HUES64 (cell line): ENCODE results near the gene HSD11B2.

Experiments used
- H3K27ac ChIP-seq: 2 replicates; pipeline ENCODE4 v1.7.0; 2013; ENCODE audit warnings: low read depth, low read length, inconsistent platforms
- H3K27me3 ChIP-seq: 2 replicates; pipeline ENCODE4 v1.6.1; 2013; ENCODE audit warnings: mild to moderate bottlenecking, low read length; ENCODE audit not compliant: insufficient read depth
- H3K36me3 ChIP-seq: 2 replicates; pipeline ENCODE4 v1.6.1; 2013; ENCODE audit warnings: mild to moderate bottlenecking, low read length; ENCODE audit not compliant: insufficient read depth
- H3K4me1 ChIP-seq: 2 replicates; pipeline ENCODE4 v1.6.1; 2013; ENCODE audit warnings: mild to moderate bottlenecking, low read length, moderate library complexity; ENCODE audit not compliant: insufficient read depth
- H3K4me3 ChIP-seq: 2 replicates; pipeline ENCODE4 v1.5.1; 2013; ENCODE audit warnings: mild to moderate bottlenecking, low read length, moderate library complexity
- H3K9ac ChIP-seq: 2 replicates; pipeline ENCODE4 v1.6.1; 2013; ENCODE audit warnings: mild to moderate bottlenecking, low read depth, low read length
- H3K9me3 ChIP-seq: 2 replicates; pipeline ENCODE4 v1.6.1; 2013; ENCODE audit warnings: low read depth, low read length; ENCODE audit not compliant: insufficient read depth
- WGBS: fragments of 150-250, 120-280 bp; methylation state at CpG from one replicate; pipeline ENCODE4 v1.1.7; 2013; ENCODE audit warnings: missing lambda C conversion rate; 5-methylcytosine and 5-hydroxymethylcytosine counted together

HSD11B2 gene

DNA sequence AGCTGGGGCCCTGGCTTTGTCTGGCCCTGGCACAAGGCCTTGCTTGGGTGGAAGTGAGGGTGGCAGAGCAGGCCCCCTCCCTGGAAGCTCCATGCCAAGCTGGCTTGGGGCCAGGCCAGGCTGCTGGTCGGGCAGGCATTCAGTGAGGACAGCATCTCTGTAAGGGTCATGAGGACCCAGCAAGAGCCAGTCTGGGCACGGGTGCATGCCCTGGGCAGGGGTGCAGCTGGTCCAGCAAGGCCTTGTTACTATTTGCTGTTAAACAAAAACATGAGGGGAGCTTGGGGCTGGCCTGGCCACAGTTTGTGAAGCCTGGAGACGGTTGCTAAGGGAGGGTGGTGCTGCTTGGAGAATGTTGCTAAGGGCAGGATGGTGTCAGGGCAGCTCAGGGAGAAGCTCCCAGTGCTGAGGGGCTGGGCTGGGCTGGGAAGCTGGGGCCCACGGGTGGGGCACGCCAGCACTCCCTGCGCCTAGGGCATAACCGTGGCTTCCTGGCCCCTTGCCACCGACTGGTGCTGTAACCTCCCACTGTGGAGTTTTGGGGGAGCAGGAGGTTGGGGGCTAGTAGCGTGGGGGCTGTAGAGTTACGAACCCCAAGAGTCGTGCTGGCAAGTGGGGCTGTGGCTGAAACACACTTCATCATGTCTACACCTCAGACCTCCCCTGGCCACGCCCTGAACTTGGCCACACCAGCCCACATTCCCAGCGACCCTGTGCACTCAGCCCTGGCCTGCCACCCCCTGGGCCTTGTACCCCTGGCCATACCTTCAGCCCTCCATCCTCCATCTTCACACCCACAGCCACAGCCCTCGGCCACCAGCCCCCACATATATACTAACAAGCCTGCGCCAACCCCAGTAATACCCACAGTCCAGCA, 39.3 kb upstream of the HSD11B2 start:
- Histone ChIP-seq H3K27me3 (peaks cover 47% of the 10 kb centered on the region), H3K4me1 (peaks cover 16% of the 10 kb centered on the region)

DNA sequence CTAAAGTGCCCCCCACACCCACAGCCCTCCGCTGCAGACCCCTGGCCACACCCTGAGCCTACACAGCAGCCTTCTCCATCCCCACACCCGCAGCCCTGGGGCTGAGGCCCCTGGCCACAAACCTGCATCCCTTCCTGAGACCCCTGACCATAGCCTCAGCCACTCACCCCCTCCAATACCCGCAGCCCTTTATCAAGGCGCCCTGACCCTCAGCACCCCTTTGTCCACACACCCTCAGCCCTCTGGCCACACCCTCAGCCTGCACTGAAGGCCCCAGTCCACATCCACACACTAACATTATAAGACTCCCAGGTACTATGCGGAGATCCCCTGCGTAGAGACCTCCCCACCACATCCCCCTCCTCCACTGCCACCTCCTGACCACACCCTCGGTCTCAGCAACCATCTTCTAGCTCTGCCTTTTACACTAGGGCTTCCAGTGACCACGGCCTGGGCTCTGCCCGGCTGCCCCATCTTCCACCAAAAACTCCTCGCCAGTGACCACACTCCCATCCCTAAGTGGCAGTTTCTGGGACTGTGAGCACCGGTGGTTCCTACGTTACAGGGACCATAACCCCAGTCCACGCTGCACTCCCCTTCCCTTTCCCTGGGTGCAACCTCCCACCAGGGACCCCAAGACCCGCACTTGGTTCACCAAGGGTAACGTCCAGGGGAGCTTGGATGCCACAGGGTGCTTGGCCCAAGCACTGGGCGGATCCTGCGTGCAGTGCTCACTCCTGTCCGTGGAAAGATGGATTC, 38.4 kb upstream of the HSD11B2 start:
- Histone ChIP-seq H3K9me3 (no peaks in the 10 kb centered on the region), H3K9ac (no peak overlapping the region), H3K36me3 (no peaks in the 10 kb centered on the region), H3K27me3 (peaks cover 47% of the 10 kb centered on the region), H3K4me1 (peaks cover 20% of the 10 kb centered on the region), H3K27ac (no peak overlapping the region), H3K4me3 (no peak overlapping the region)
- WGBS = 83% methylated on average over 18 of the region's 18 CpGs

More for the DNA sequence above, 39.3 kb upstream of the HSD11B2 start:
- Histone ChIP-seq H3K4me3 (no peak overlapping the region), H3K9me3 (no peaks in the 10 kb centered on the region), H3K27ac (no peak overlapping the region), H3K9ac (no peak overlapping the region), H3K36me3 (no peaks in the 10 kb centered on the region)
- 91% methylated on average over 15 of the region's 15 CpGs for WGBS

DNA sequence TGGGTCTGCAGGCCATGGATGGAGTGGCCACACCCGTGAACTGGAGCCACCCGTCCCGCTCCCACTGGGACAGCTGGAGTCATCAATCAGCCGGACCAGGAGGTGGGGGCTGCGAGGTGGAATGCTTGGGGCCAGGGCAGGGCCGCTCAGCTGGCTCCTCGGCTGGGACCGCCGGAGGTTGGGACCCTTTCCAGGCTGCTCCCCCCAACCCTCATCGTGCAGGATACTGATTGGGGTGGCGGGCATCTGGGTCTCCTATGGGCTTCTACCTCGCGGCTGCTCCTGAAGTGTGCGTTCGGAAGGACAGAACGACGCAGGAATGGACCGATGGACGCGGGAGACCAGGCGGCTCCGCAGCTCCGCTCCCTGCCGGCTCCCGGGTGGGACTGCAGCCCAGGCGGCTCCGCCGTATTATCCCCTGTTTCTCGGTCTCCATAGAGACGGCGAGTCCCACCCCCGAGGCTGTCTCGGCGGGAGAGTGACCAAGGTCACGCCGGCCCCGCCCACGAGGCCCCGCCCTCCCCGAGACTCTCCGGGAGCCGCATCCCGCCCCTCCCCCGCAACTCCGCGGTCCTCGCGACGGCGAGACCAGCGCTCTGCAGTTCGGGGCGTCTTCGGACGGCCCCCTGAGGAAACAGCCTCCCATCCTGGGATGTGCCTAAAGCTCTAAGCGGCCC, 37.7 kb upstream of the HSD11B2 start, which contains the start of gene TPPP3:
TPPP3 (minus strand) TSS at position 388 of the 677 bp plus-strand sequence. CDS start 2,387 bp downstream, outside the sequence.
- Histone ChIP-seq H3K4me1 (peaks cover 18% of the 10 kb centered on the region), H3K27me3 (peaks cover 48% of the 10 kb centered on the region), H3K9ac (no peak within 1 kb of the TSS), H3K9me3 (no peaks in the 10 kb centered on the region), H3K27ac (no peak within 1 kb of the TSS), H3K4me3 (peak within 1 kb of the TSS; percentile 41), H3K36me3 (no peaks in the 10 kb centered on the region)
- 5% methylated on average over 56 of the region's 56 CpGs for WGBS

DNA sequence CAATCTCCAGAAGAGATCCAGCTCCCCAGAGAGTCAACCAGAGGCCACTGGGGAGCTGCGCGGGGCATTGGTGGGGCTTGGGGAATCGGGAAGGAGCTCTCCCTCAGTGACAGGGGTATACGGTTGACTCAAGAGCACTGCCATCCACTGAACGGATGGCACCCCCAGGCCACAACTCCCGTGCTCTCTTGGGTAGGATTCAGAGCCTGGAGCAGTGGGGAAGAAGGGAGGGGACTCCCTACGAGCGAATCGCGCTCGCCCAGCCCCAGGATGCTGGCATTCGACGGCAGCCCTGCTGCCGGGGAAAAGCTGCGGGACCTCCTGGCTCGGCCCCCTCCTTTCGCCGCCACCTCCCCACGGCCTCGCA, 37.1 kb upstream of the HSD11B2 start:
- WGBS = 6% methylated on average over 20 of the region's 20 CpGs
- Histone ChIP-seq H3K27ac (no peak overlapping the region), H3K36me3 (no peaks in the 10 kb centered on the region), H3K9ac (no peak overlapping the region), H3K9me3 (no peaks in the 10 kb centered on the region), H3K27me3 (peaks cover 53% of the 10 kb centered on the region), H3K4me1 (peaks cover 18% of the 10 kb centered on the region), H3K4me3 (peak overlapping the region; percentile 41)

DNA sequence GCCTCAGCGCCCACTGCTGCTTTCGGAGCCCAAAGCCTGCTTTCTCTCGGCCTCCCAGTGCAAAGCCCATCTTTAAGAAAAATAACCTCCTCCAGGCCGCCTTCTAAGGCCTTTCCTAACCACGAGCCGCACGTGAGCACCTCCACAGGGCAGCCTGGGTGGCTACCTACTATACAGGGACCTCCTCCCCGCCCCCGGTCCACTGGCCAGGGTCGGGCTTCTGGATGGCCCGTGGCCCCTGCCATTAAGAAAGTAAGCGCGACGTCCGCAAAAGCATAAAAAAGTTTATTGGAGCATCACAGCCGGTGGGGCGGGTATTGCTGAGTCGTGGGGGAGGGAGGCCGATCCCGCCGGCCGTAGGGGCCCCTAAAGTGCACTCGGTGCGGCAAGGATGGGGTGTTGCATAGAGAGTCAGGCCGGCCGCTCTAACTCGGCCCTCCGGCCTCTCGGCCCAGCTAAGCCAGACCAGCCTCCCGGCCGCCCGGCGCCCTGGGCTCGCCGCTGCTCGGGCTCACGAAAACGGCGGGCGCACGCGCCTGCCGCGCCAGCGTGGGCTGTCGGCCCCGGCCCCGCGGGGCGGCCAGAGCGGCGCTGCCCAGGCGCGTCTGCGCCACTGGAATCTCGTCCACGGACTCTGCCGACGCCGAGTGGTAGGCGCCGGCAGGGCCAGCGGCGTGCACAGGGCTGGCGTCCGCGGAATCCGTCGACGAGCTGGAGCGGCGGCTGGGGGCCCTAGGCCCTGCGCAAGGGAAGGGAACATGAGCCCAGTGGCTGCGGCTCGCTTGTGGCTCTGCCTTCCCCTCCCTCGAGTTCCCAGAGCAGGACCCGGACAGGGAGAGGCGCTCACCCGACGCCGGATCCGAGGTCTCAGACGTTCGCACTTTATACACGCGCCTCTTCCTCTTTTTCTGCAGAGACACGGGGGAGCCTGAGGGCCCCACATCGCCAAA, 36.5 kb upstream of the HSD11B2 start:
- WGBS = 7% methylated on average over 88 of the region's 88 CpGs
- Histone ChIP-seq H3K9ac (peak overlapping the region; percentile 30), H3K4me1 (peaks cover 18% of the 10 kb centered on the region), H3K27ac (no peak overlapping the region), H3K36me3 (no peaks in the 10 kb centered on the region), H3K4me3 (peak overlapping the region; percentile 41), H3K27me3 (peaks cover 58% of the 10 kb centered on the region), H3K9me3 (no peaks in the 10 kb centered on the region)

DNA sequence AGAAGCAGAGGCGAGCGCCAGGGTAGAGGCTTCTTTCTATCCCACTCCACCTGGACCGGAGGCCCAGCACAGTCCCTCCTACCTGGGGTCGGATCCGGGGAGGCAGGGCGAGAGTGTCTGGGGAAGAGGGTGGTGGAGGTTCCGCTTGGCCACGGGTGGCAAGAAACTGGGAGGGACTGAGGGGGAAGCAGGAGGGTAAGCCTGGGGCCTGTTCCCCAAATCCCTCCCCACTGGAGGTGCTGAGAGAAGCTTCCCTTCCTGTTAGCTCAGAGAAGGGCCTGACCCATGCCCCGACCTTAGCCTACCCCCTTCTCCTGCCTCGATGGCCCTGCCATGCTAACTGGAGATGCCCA, 35.8 kb upstream of the HSD11B2 start:
- Histone ChIP-seq H3K27ac (no peak overlapping the region), H3K4me1 (peaks cover 18% of the 10 kb centered on the region), H3K36me3 (no peaks in the 10 kb centered on the region), H3K4me3 (no peak overlapping the region), H3K9ac (no peak overlapping the region), H3K27me3 (peaks cover 58% of the 10 kb centered on the region), H3K9me3 (no peaks in the 10 kb centered on the region)
- WGBS = 83% methylated on average over 8 of the region's 10 CpGs

DNA sequence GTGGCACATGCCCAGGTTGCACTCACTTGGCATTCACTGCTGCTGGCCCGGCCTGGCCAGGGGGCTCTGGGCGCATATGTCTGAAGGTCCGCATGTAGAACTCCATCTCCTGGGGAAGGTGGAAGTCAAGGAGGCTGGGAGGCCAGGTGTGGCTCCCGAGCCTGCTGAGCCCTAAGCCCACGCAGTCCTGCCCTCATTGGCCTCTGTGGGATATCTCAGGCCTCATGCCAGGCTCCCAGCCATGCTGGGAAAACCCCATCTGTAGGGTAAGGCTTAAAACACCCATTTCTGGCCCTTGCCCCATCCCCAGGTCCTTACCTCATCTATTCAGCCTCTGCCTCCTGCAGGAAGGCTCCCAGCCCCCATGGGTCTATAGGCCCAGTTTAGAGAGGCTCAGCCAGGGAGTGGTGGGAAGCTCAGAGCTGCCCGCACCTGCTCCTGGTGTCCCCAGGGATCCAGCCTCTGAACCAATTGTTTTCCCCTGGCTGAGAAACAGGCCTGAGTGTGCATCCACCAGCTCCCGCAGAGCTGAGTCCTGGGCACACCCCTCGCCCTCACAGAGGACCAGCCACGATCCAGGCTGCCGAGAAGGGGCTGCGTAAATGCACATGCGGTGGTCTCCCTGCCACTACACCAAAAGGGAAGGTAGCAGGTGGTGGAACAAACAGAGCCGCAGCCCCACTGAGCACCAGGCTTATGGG, 35.3 kb upstream of the HSD11B2 start:
- Histone ChIP-seq H3K9ac (no peak overlapping the region), H3K36me3 (no peaks in the 10 kb centered on the region), H3K4me1 (peaks cover 18% of the 10 kb centered on the region), H3K9me3 (no peaks in the 10 kb centered on the region), H3K27ac (no peak overlapping the region), H3K4me3 (peak overlapping the region; percentile 38), H3K27me3 (peaks cover 58% of the 10 kb centered on the region)
- 62% methylated on average over 13 of the region's 13 CpGs for WGBS

DNA sequence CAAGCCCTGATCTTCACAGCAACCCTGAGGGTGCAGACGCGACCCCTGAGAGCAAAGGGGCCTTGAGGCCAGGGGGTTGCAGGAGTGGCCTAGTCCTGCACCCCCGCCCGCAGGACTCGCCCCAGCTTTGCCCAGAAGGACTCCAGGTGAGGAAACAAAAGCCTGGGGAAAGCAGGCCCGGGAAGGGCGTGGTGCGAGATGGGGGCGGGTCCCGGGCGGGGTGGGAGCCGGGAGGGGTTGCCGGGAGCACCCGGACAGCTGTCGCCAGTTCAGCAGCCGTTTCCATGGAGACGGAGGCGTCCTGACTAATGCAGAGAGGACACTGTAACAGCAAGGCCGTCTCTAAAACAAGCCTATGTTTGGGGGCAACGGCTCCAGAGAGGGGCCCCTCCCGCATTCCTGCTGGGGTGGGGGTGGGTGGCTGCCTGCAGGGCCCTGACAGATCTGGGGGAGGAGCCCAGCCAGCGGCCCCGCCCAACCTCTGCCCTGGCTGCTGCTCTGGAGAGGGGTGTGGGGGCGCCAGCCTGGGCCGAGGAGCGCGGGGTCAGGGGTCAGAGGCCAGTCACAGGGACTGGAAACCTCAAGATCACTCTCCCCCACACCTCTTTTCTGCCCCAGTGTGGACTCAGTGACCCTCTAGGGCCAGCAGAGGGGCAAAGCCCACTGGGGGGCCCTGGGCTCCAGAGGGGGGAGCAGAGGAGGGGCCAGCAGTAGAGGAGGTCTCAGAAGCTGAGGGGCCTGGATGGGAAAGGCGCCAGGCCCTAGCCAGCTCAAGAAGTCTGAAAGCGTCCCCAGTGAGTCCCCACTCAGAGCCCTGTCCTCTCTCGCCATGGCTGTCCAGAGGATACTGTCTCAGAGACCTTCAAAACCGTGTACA, 34.5 kb upstream of the HSD11B2 start:
- H3K9ac ChIP-seq = no peak overlapping the region
- H3K27me3 ChIP-seq = peaks cover 57% of the 10 kb centered on the region
- no peaks in the 10 kb centered on the region for H3K9me3 ChIP-seq
- H3K4me3 ChIP-seq = peak overlapping the region; percentile 38
- H3K27ac ChIP-seq = no peak overlapping the region; the same call in 1 of the 2 replicates
- 16% methylated on average over 31 of the region's 31 CpGs for WGBS
- no peaks in the 10 kb centered on the region for H3K36me3 ChIP-seq
- peaks cover 18% of the 10 kb centered on the region for H3K4me1 ChIP-seq

DNA sequence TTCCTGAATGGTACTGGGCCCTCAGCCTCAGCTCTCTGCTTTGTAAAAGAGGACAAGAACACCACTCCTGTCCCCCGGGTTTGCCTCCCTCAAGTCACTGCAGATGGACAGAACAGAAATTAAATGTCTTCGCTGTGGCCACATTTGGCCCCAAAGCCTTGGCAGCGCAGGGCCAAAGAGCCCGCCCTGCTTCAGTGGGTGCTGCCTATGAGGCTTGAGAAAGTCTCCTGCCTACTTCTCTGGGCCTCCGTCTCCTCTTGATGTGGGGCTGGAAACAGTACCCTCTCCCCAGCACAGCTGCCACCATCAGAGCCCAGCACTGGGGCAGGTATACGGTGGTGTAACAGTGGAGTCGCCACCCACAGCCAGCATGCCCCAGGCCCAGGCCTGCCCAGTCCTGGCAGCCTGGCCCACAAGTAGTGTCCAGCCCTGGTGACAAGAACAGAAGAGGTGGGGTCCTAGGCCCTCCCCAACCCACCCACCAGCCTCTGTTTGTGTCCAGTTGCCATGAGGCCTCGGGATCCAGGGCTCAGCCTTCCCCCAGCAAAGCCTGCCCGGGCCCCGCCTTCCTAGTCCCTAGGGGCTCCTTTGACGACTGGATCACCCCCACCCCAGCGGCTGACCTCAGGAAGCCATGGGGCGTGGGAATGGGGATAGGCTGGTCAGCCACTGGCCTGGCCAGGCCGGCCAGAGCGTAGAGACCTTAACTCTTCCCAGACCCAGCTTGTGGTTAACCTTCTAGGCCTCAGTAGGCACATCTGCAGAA, 33.7 kb upstream of the HSD11B2 start:
- Histone ChIP-seq H3K4me1 (peaks cover 18% of the 10 kb centered on the region), H3K9me3 (no peaks in the 10 kb centered on the region), H3K27me3 (peaks cover 50% of the 10 kb centered on the region), H3K27ac (no peak overlapping the region; the same call in 1 of the 2 replicates), H3K4me3 (no peak overlapping the region), H3K9ac (no peak overlapping the region), H3K36me3 (no peaks in the 10 kb centered on the region)
- WGBS = 89% methylated on average over 15 of the region's 15 CpGs
